Fibroblast of lung (primary cell): Measurements from ENCODE around the gene BIRC5. TPM values are rescaled to one million over a fixed set of nuclear protein-coding genes. Genes with fewer than 3 reads are reported as not detected.
A peak's percentile ranks its signal among the peaks of the same experiment; 100 is the strongest.

Experiments used
- DNase-seq, 2 donors: peaks; one replicate each; pipeline versions ENCODE4 v3.0.0 to v3.0.0-alpha.2; 2010; ENCODE audit warnings: low read depth in 2 of 2
- H2AFZ ChIP-seq: 2 replicates; pipeline ENCODE4 v1.5.1; 2012; ENCODE audit warnings: low read length, control low read depth, inconsistent platforms
- H3K27ac ChIP-seq: 2 replicates; pipeline ENCODE4 v1.5.1; 2011; ENCODE audit warnings: low read length, control low read depth; ENCODE audit not compliant: insufficient read depth
- H3K27me3 ChIP-seq: 2 replicates; pipeline ENCODE4 v1.5.1; 2011; ENCODE audit warnings: mild to moderate bottlenecking, low read length; ENCODE audit not compliant: control insufficient read depth, insufficient read depth
- H3K36me3 ChIP-seq: 2 replicates; pipeline ENCODE4 v1.5.1; 2011; ENCODE audit warnings: low read length; ENCODE audit not compliant: control insufficient read depth, insufficient read depth
- H3K4me1 ChIP-seq: 2 replicates; pipeline ENCODE4 v1.5.1; 2011; ENCODE audit warnings: low read length; ENCODE audit not compliant: control insufficient read depth, insufficient read depth; ENCODE audit errors: extremely low read depth
- H3K4me2 ChIP-seq: 2 replicates; pipeline ENCODE4 v1.5.1; 2011; ENCODE audit warnings: low read length, control low read depth; ENCODE audit not compliant: insufficient read depth; ENCODE audit errors: extremely low read depth
- H3K4me3 ChIP-seq, 4 experiments: fragments of 200-600 bp in 1 of 4; sonication (generic) in 1 of 4; replicated peaks in 1 of 4; 2 replicates each; pipeline ENCODE4 v1.5.1; 2011 to 2016; ENCODE audit warnings: low read length in 4 of 4, low read depth in 3 of 4, mild to moderate bottlenecking in 3 of 4, control low read depth in 2 of 4, inconsistent platforms in 1 of 4, mixed read lengths in 1 of 4; ENCODE audit not compliant: insufficient read depth in 1 of 4; ENCODE audit errors: control extremely low read depth in 1 of 4
- H3K79me2 ChIP-seq: 2 replicates; pipeline ENCODE4 v1.5.1; 2012; ENCODE audit warnings: mild to moderate bottlenecking, low read length, inconsistent platforms; ENCODE audit not compliant: control insufficient read depth, insufficient read depth
- H3K9ac ChIP-seq: 2 replicates; pipeline ENCODE4 v1.5.1; 2011; ENCODE audit warnings: mild to moderate bottlenecking, low read length, control low read depth; ENCODE audit not compliant: insufficient read depth
- H3K9me3 ChIP-seq: 2 replicates; pipeline ENCODE4 v1.5.1; 2012; ENCODE audit warnings: low read depth, low read length; ENCODE audit not compliant: control insufficient read depth, insufficient read depth
- H4K20me1 ChIP-seq: 2 replicates; pipeline ENCODE4 v1.5.1; 2011; ENCODE audit warnings: low read length; ENCODE audit not compliant: control insufficient read depth, insufficient read depth; ENCODE audit errors: extremely low read depth
- CTCF ChIP-seq, 2 donors: IDR thresholded peaks in 1 of 2; conservative IDR thresholded peaks in 1 of 2; 1 replicate in 1 of 2; 2 replicates in 1 of 2; pipeline ENCODE4 v1.5.1; 2011 to 2012; ENCODE audit warnings: low read length in 2 of 2, control low read depth in 1 of 2, inconsistent platforms in 1 of 2, low read depth in 1 of 2, mild to moderate bottlenecking in 1 of 2
- EZH2 ChIP-seq: IDR thresholded peaks from 2 replicates; pipeline ENCODE4 v1.5.1; 2012; ENCODE audit warnings: low read length, control low read depth, mild to moderate bottlenecking; ENCODE audit errors: missing control alignments
- polyA plus RNA-seq, 2 donors: library from polyadenylated mRNA; depleted of rRNA in 1 of 2; stranded (reverse) in 1 of 2; unstranded in 1 of 2; fragments of >200 nt; gene quantifications; 2 replicates each; pipeline ENCODE4 v1.2.1, GENCODE V29; 2011 to 2012; ENCODE audit warnings: missing spikeins in 1 of 2
- total RNA-seq: library from RNA; depleted of rRNA; stranded (reverse); fragments of >200 nt; gene quantifications from 2 replicates; pipeline ENCODE4 v1.2.1, GENCODE V29; 2014

The BIRC5 gene
- total and polyA plus RNA-seq, 2 donors (not counting 1 experiment from before 2014, with no cell fraction given): 11.1 to 28.6 TPM

- H3K79me2 ChIP-seq: no peaks in the 10 kb centered on the region
- H3K36me3 ChIP-seq: peaks cover 2% of the 10 kb centered on the region
- H2AFZ ChIP-seq: no peak overlapping the region
- no peak for TF ChIP-seq EZH2
- TF ChIP-seq CTCF (conservative IDR thresholded peaks at IDR 0.05 in 1 of 2, IDR thresholded peaks at IDR 0.05 in 1 of 2; ENCODE audit: low read depth in 1 of 2, low read length in 2 of 2): no peak
- no peak for DNase-seq
- H3K9me3 ChIP-seq: no peaks in the 10 kb centered on the region
- H3K4me3 ChIP-seq: no peak overlapping the region
- H3K4me1 ChIP-seq: no peaks in the 10 kb centered on the region
- H3K27me3 ChIP-seq: peaks cover 12% of the 10 kb centered on the region
- H3K9ac ChIP-seq: no peak overlapping the region
- no peak overlapping the region for H3K27ac ChIP-seq
- H3K4me2 ChIP-seq: no peak overlapping the region
- no peaks in the 10 kb centered on the region for H4K20me1 ChIP-seq
Observed at GRCh38 chr17:78226055-78226758, 12.2 kb downstream of the BIRC5 start.

GRCh38 chr17:78226759-78227454 is 12.9 kb downstream of the BIRC5 start:
- no peak overlapping the region for H3K9ac ChIP-seq
- H3K4me1 ChIP-seq: no peaks in the 10 kb centered on the region
- no peaks in the 10 kb centered on the region for H3K9me3 ChIP-seq
- TF ChIP-seq EZH2: no peak
- TF ChIP-seq CTCF (conservative IDR thresholded peaks at IDR 0.05 in 1 of 2, IDR thresholded peaks at IDR 0.05 in 1 of 2; ENCODE audit: low read depth in 1 of 2, low read length in 2 of 2): no peak
- H3K79me2 ChIP-seq: no peaks in the 10 kb centered on the region
- no peak overlapping the region for H3K4me2 ChIP-seq
- H4K20me1 ChIP-seq: no peaks in the 10 kb centered on the region
- no peak for DNase-seq
- H3K27me3 ChIP-seq: peaks cover 16% of the 10 kb centered on the region
- H3K27ac ChIP-seq: no peak overlapping the region
- no peak overlapping the region for H2AFZ ChIP-seq
- peaks cover 2% of the 10 kb centered on the region for H3K36me3 ChIP-seq
- H3K4me3 ChIP-seq: no peak overlapping the region

GRCh38 chr17:78227455-78227916 is 13.4 kb downstream of the BIRC5 start:
- Histone ChIP-seq H3K9ac (no peak overlapping the region), H3K27ac (no peak overlapping the region), H3K79me2 (no peaks in the 10 kb centered on the region)

More at GRCh38 chr17:78227455-78227916, 13.4 kb downstream of the BIRC5 start:
- no peaks in the 10 kb centered on the region for H3K4me1 ChIP-seq
- no peak overlapping the region for H2AFZ ChIP-seq
- no peaks in the 10 kb centered on the region for H3K9me3 ChIP-seq
- peak in 1 of 2 donors; percentile 33 for DNase-seq
- H3K27me3 ChIP-seq: peaks cover 22% of the 10 kb centered on the region
- peaks cover 2% of the 10 kb centered on the region for H3K36me3 ChIP-seq
- H3K4me2 ChIP-seq: no peak overlapping the region
- H4K20me1 ChIP-seq: no peaks in the 10 kb centered on the region
- TF ChIP-seq CTCF (conservative IDR thresholded peaks at IDR 0.05 in 1 of 2, IDR thresholded peaks at IDR 0.05 in 1 of 2; ENCODE audit: low read depth in 1 of 2, low read length in 2 of 2) (no peak), EZH2 (no peak)
- H3K4me3 ChIP-seq: no peak overlapping the region
